Measurements from ENCODE around the gene INPP5F.

INPP5F gene, protein sequence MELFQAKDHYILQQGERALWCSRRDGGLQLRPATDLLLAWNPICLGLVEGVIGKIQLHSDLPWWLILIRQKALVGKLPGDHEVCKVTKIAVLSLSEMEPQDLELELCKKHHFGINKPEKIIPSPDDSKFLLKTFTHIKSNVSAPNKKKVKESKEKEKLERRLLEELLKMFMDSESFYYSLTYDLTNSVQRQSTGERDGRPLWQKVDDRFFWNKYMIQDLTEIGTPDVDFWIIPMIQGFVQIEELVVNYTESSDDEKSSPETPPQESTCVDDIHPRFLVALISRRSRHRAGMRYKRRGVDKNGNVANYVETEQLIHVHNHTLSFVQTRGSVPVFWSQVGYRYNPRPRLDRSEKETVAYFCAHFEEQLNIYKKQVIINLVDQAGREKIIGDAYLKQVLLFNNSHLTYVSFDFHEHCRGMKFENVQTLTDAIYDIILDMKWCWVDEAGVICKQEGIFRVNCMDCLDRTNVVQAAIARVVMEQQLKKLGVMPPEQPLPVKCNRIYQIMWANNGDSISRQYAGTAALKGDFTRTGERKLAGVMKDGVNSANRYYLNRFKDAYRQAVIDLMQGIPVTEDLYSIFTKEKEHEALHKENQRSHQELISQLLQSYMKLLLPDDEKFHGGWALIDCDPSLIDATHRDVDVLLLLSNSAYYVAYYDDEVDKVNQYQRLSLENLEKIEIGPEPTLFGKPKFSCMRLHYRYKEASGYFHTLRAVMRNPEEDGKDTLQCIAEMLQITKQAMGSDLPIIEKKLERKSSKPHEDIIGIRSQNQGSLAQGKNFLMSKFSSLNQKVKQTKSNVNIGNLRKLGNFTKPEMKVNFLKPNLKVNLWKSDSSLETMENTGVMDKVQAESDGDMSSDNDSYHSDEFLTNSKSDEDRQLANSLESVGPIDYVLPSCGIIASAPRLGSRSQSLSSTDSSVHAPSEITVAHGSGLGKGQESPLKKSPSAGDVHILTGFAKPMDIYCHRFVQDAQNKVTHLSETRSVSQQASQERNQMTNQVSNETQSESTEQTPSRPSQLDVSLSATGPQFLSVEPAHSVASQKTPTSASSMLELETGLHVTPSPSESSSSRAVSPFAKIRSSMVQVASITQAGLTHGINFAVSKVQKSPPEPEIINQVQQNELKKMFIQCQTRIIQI

DNA sequence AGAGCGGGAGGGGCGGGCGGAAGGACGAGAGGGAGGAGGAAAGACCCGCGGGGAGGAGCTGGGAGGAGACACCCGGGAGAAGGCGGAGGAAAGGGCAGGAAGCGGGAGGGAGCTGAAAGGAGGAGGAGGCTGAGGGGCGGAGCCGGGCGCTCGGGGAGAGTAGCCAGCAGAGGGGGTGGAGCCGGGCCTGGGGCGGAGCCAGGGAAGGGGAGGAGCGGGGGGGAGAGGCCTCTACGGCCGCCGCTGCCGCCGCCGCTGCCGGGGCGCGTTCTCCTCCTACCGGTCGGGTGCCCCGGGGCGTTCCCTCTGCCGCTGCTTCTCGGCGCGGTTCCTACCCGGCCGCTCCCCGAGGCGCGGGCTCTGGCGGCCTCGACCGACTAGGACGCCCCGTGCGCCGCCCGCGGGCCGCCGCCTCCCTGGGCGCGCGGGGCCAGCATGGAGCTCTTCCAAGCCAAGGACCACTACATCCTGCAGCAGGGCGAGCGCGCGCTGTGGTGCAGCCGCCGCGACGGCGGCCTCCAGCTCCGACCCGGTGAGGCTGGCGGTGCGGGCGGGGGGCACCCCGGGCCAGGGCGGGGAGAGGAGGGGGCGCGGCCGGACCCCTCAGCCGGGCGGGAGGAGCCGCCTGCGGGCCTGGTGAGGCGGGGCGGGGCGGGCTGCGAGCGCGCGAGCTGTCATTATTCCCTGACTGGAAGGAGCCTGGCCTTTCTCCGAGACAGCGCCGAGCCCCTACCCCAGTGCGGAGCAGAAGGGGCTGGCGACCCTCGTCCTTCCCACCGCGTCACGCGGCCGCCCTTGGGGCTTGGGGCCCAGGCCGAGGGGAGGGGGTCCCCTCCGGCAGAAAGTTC is at the start of gene INPP5F:
TSS of gene INPP5F (plus strand) at position 223 of the 848 bp plus-strand sequence. CDS start at position 436, 213 bp downstream.
- peak; percentile 96 for DNase-seq

DNA sequence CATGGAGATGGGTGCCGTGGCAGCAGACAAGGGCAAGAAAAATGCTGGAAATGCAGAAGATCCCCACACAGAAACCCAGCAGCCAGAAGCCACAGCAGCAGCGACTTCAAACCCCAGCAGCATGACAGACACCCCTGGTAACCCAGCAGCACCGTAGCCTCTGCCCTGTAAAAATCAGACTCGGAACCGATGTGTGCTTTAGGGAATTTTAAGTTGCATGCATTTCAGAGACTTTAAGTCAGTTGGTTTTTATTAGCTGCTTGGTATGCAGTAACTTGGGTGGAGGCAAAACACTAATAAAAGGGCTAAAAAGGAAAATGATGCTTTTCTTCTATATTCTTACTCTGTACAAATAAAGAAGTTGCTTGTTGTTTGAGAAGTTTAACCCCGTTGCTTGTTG is 48.7 kb upstream of the INPP5F start:
- no peak for DNase-seq

DNA sequence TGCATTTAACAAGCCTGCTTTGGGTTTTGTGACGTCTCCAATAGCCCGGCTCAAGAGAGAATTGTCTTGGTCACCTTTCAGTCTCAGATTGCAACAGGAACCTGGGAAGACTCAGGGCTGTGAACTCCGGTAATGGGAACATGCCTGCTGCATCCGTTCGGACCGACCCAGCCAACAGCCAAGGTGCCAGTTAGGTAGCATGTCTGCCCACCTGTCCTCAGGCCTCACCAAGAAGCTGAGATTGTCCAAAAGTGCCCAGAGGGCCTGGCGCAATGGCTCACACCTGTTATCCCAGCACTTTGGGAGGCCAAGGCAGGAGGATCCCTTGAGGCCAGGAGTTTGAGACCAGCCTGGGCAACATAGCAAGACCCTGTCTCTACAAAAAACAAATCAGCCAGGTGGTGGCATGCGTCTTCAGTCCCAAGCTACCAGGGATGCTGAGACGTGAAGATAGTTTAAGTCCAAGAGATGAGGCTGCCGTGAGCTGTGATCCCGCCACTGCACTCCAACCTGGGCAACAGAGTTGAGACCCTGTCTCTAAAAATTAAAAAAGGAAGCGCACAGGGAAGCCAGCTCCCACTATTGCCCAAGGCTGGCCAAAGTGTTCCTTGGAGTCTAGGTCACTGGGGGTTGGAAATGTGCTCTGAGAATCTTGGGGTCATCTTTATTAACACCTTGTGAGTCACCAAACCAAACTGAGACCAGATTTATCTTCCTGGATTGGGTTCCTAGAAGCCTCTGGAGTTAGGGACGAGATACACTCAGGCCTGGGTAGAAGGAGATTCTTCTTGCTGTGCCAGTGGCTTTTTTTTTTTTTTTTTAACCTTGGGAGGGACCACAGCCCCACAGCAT is 47.7 kb upstream of the INPP5F start:
- DNase-seq = no peak

DNA sequence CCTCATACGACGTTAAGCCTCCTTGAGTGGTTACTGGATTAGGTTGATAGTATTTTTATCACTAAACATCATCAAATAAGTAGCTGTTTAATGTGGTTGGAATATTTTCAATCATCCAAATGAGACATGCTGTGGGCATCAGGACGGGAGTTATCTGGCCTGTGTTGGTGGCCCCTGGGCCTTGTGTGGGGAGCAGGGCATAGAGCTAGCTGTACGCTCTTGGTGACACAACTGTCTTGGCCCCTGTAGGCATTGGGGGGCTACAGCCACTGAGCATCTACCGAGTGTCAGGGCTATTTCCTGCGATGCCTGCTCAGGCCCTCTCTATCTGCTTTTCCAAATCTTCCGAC is 46.4 kb upstream of the INPP5F start:
- DNase-seq = no peak

DNA sequence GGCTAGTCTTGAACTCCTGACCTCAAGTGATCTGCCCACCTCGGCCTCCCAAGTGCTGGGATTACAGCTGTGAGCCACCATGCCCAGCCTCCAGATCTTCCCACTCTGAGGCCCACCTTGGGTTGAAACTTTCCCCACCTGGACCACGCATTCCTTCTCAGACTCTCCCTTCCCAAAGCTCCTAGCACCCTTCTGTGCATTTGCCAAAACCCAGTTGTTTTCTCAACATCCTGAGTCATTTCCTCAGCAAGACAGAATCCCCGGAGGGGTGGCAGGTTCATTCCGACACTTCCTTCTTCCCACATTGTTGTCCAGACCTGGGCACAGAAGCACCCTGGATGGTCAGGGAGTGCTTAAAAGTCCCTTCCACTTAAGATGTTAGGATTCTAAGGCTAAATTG is 45.8 kb upstream of the INPP5F start:
- peak; percentile 65 for DNase-seq

DNA sequence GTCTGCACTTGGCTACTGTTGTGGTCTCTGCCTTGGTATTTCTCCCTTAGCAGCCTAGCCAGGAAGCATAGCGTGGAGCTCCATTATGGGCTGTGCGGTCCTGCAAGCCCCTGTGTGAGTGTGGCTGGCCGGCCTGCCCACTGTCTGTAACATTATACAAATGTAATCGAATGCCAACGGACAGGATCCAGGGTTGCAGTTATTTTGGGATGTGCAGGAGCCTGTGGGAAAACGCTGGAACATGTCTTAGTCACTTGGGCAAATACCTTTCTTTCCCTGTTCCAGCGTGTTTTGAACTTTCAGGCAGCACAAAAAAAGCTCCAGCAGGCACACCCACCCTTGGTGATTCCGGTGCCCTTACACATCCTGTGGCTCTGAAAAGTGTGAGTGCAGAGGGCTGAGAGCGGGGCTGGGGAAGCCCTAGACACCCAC is 45.2 kb upstream of the INPP5F start:
- no peak for DNase-seq

DNA sequence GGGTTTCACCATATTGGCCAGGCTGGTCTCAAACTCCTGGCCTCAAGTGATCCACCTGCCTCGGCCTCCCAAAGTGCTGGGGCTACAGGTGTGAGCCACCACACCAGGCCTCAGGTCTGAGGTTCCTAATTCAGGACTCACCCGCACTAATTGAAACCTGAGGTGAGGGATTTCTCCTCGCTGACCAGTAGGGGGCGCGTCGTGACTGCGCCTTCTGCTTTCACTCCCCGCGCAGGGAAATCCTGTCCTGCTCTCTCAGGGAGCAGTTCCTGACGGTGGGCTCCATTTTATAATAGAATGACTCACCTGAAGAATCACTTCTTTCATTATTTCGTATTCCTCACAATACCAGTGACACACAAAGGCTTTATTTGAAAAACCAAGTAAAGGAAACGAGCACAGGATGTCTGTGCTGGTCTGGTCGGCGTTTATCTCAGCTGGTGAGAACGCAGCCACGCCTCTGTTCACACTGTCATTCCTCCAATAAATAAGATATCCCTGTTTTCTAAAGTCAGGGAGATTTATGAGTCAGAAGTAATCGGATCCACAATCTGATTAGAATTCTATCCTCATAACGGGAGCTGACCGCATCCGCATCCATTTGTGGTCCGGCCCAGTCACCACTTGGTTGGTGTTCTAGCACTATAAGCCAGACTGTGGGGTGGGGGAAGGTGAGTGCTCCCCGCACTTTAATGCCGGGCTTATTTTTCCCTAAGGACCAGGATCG is 39.2 kb upstream of the INPP5F start:
- no peak for DNase-seq

DNA sequence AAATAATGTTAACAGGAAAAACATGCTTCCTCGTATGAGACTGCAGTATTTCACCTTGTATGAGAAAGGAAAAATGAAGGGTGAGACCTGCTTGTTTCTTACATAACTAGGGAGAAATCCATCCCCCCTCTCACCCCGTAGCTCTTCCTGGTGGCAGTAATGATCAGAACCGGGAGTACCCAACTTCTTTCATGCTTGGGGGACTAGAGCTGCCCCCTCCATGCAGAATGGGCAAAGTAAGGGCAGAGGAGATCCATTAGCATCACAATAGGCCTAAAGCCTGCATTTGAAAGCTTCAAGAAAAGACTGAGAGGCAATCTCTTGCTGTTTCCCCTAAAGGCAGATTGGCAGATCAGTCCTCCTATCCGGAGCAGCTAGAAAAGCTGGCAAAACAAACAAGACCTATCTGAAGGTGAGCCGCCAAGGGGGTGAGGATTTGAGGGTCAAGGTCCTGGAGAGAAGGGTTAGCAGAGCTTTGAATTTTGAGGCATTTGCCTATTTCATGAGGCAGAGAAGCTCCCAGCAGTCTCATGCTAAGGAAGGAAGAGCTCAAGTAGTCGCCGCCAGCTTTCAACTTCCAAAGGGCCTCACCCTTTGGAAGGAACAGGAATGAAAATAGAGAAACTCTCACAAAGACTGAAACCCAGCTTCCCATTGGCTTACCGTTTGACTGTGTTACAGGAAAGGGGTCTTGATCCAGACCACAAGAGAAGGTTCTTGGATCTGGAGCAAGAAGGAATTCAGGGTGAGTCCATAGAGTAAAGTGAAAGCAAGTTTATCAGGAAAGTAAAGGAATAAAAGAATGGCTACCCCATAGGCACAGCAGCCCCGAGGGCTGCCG is 38.4 kb upstream of the INPP5F start:
- no peak for DNase-seq

DNA sequence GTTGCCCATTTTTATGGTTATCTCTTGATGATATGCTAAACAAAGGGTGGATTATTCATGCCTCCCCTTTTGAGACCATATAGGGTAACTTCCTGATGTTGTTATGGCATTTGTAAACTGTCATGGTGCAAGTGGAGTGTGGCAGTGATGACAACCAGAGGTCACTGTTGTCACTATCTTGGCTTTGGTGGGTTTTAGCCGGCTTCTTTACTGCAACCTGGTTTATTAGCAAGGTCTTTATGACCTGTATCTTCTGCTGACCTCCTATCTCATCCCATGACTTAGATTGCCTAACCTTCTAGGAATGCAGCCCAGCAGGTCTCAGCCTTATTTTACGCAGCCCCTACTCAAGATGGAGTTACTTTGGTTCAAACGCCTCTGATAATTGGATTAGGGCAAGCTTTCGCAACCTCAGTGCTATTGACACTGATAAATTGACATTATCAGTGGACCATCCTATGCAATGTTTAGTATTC is 37.8 kb upstream of the INPP5F start:
- no peak for DNase-seq

DNA sequence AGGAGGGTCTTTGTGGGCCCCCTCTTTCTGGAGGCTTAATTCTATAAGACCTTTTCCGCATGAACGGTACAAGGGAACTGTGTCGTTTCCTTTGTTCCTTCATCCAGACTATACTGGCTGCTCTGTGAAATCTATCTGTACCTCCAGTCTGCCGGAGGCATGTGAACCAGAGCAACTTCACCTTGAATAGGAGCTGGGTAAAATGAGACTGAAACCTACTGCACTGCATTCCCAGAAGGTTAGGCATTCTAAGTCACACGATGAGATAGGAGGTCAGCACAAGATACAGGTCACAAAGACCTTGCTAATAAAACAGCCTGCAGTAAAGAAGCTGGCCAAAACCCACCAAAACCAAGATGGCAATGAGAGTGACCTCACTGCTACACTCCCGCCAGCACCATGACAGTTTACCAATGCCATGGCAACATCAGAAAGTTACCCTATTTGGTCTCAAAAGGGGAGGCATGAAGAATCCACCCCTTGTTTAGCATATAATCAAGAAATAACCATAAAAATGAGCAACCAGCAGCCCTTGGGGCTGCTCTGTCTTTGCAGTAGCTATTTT is 36.8 kb upstream of the INPP5F start:
- no peak for DNase-seq

DNA sequence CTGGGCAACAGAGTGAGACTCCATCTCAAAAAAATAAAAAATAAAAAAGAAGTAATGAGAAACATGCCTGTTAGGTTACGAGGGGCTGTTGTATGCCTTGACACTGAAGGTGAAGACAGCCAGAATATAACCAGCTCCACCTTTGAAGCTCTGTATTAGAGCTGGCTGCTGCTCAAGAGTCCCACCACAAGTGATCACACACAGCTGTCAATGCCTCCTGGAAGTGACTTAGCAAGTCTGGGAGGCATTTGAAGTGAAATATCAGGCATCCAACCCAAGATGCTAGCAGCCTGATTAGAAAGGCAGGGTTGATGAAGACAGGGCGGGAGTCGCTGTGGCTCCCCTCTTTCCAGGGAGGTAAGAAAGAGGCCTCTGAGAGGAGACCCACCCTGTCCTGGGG is 34.1 kb upstream of the INPP5F start:
- DNase-seq = no peak

DNA sequence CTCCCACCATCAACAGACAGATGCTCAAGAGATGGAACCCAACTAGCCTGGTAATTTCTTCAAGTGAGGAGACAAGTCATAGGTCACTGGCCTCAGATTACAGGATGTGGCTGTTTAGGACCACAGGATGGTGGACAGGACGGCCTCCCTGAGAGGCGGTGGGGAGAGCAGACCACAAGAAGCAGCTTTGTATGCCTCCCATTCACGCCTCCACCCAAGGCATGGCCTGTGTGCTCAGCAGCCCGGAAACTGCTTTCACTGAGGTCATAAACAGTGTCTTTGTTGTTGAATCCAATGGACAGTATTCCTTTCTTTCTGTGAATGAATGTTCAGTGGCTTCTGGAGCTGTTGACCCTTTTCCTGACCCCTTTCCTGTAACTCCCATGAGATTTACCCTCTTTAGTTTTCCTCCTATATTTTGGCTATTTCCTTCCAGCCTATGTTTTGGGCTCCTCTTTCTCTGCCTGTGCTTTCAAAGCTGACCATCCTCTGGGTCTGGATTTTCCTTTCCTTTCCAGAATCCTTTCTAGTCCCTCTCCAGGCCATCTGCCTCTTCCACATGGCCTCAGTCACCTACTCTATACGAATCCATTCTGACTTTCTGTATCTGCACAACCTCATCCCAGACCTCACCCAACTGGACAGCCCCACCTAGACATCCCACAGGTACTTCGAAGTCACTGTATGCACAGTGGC is 32.4 kb upstream of the INPP5F start:
- DNase-seq = no peak

DNA sequence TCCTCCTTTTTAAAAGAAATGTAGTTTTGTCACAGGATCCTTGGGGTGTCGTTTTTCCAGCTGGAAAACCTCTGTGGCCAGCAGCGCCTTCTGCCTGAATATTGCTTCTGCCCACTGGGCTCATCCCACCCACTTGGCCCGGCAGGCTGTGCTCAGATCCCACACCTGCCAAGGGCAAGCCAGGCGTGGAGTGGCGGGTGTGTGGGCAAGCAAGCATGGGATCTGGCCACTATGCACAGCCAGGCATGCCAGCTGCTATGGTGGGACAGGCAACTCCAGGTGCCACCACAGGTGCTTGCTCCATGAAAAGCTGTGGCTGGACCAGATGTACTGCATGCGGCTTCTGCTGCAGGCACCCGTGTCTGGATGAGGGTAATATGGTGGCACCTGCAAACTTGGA is 31.2 kb upstream of the INPP5F start:
- DNase-seq = no peak

DNA sequence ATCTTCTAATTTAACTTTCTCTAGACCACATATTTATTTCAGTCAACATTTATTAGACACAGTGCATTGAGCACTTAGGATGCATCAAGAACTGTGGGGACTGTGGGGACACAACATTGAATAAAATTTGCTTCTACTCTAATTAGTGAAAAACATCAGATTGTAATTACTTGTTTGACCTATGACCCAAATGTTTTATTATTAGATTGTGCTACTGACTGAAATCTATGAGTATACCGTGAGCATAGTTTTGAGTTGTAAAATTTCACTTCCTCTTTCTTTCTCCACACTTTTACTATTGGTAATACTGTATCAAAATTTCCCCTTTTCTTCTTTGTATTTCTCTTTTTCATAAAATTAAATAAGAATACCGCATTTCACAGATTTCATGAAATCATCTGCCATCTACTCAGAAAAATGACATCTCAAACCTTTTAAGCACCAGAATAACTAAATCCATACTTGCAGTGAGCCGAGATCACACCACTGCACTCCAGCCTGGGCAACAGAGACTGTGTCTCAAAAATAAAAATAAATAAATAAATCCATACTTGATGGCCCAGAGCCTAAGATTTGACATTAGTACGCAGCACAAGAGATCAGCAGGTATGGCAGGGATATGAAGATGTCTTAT is 25.4 kb upstream of the INPP5F start:
- DNase-seq = no peak

DNA sequence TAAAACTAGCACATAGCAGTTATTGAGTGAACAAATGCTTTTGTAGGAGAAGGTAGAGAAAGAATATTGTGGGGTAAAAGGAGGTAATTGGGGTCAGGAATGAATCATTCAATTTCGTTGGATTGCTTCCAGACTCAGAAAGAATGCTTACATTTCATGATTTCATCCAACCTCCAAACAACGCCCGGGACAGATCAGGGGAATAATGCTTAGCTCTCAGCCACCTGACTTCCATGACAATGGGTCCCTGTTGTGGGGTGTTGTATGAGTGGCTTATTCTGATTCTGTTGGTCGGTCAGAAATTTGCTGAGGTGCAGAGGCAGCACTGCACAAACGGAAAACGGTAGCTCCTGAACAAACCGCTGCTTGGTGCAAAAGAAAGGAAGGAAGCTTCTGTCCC is 24.0 kb upstream of the INPP5F start:
- no peak for DNase-seq

DNA sequence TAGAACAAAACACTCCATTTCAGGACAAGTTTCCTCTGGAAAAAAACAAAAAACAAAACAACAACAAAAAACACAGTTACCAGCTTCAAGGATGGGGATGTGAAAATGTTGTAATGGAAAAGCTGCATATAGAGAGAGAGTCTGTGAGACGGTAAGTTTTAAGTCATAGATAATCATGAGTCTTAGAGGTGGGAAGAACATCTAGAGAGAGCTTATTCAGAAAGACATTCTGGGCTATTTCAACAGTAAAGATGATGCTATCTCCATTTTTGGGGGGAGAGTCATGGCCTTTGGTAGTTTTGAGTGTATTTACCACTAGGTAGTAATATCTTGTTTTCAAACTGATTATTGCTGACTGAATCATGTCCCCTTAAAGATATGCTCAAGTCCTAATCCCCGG is 23.3 kb upstream of the INPP5F start:
- no peak for DNase-seq

DNA sequence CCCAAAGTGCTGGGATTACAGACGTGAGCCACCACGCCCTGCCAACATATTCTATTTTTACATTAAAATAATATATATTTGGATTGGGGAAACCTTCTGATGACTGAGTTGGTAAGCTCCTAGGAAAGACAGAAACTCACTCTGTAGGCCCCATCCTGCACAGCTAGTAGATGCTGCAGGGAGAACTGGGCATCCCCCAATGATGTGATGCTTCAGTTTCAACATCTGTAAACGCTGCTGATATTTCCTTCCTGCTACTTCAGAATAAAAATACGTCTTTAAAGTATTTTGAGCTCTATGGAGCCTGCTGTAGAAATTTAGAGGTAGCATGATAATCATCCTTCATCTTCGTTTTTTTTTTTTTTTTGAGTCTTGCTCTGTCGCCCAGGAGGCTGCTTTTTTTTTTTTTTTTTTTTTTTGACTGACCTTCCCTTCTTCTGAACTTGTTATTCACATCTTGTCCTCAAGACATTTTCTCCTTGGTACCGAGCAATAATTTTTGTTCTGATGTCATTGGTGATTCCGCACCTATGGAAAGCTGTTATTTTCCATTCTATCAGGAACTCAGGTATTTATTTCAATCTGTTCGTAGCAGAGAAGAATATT is 21.8 kb upstream of the INPP5F start:
- DNase-seq = no peak

DNA sequence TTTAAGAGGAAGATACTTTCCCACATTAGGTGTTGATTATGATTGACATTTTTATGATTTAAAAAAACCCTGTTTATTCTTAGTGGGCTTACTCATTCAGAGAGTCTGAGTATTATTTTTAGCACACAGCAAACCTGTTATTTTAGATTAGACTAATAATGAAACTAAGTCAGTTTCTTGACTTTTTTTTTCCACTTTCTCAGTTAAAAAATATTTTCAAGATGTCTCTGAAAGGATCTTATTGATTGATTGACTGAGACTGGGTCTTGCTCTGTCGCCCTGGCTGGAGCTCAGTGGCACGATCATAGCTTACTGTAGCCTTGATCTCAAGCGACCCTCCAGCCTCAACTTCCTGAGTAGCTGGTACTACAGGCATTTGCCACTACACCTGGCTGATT is 20.4 kb upstream of the INPP5F start:
- no peak for DNase-seq

Measured in 8988T (cell line).